SK-N-SH (cell line): ENCODE results near the gene POLR1A. TPM values are rescaled to one million over a fixed set of nuclear protein-coding genes. Genes with fewer than 3 reads are reported as not detected.

Source experiments
- CTCF ChIA-PET: fragments of 300-600, 350-600 bp; formaldehyde crosslinking; extraction: SDS; loops from one replicate; lab custom pipeline; 2021; lab: Yijun Ruan, JAX
- POLR2A ChIA-PET: fragments of 350-600 bp; sonication (Branson Sonifier 250); formaldehyde crosslinking; extraction: SDS; loops from one replicate; lab custom pipeline; 2020; ENCODE audit warnings: antibody characterized with exemption, inconsistent platforms; lab: Yijun Ruan, JAX
- DNase-seq: peaks from one replicate; pipeline ENCODE4 v3.0.0; 2012
- H2AFZ ChIP-seq: fragments of 200-600 bp; sonication (generic); 2 replicates; pipeline ENCODE4 v1.8.1; 2016; ENCODE audit warnings: antibody characterized with exemption, mild to moderate bottlenecking, low read depth
- H3F3A ChIP-seq: fragments of 200-600 bp; sonication (generic); replicated peaks from 2 replicates; pipeline ENCODE3; 2016; ENCODE audit warnings: antibody characterized with exemption, mild to moderate bottlenecking; ENCODE audit not compliant: insufficient read depth
- H3K27ac ChIP-seq, 2 experiments: fragments of 200-500 bp in 1 of 2; fragments of 200-600 bp in 1 of 2; sonication (Bioruptor generic) in 1 of 2; sonication (generic), shearing (Covaris generic) in 1 of 2; 2 replicates each; pipeline versions ENCODE4 v1.5.1 to v1.6.1; 2014 to 2016; ENCODE audit warnings: low read depth in 2 of 2, inconsistent platforms in 1 of 2, low read length in 1 of 2, mild to moderate bottlenecking in 1 of 2, mixed read lengths in 1 of 2
- H3K27me3 ChIP-seq: fragments of 200-600 bp; sonication (generic), shearing (Covaris generic); 2 replicates; pipeline ENCODE4 v1.6.1; 2016; ENCODE audit warnings: mixed run types; ENCODE audit not compliant: insufficient read depth
- H3K36me3 ChIP-seq, 2 experiments: fragments of 200-500 bp in 1 of 2; fragments of 200-600 bp in 1 of 2; sonication (Bioruptor generic) in 1 of 2; sonication (generic) in 1 of 2; replicated peaks in 1 of 2; 2 replicates each; pipeline versions ENCODE3 to v1.5.1; 2014 to 2016; ENCODE audit warnings: low read length in 1 of 2, mild to moderate bottlenecking in 1 of 2; ENCODE audit not compliant: insufficient read depth in 2 of 2, control insufficient read depth in 1 of 2
- H3K4me1 ChIP-seq, 2 experiments: fragments of 200-500 bp in 1 of 2; fragments of 200-600 bp in 1 of 2; sonication (Bioruptor generic) in 1 of 2; sonication (generic), shearing (Covaris generic) in 1 of 2; 2 replicates each; pipeline versions ENCODE4 v1.5.1 to v1.6.1; 2014 to 2016; ENCODE audit warnings: low read depth in 1 of 2, low read length in 1 of 2, mixed run types in 1 of 2; ENCODE audit not compliant: insufficient read depth in 2 of 2, control insufficient read depth in 1 of 2
- H3K4me2 ChIP-seq: fragments of 200-600 bp; sonication (generic), shearing (Covaris generic); 2 replicates; pipeline ENCODE4 v1.6.1; 2017; ENCODE audit warnings: mixed run types
- H3K4me3 ChIP-seq, 2 experiments: fragments of 200-500 bp in 1 of 2; fragments of 200-600 bp in 1 of 2; sonication (Bioruptor generic) in 1 of 2; sonication (generic), shearing (Covaris generic) in 1 of 2; 2 replicates each; pipeline versions ENCODE4 v1.5.1 to v1.8.1; 2014 to 2016; ENCODE audit warnings: low read depth in 2 of 2, inconsistent platforms in 1 of 2, low read length in 1 of 2, mild to moderate bottlenecking in 1 of 2, mixed read lengths in 1 of 2, moderate library complexity in 1 of 2
- H3K79me2 ChIP-seq: fragments of 200-600 bp; sonication (generic); 2 replicates; pipeline ENCODE4 v1.8.1; 2017; ENCODE audit warnings: mild to moderate bottlenecking; ENCODE audit not compliant: insufficient read depth
- H3K9ac ChIP-seq: fragments of 200-600 bp; sonication (generic); 2 replicates; pipeline ENCODE4 v1.6.1; 2017; ENCODE audit warnings: mixed run types
- H3K9me2 ChIP-seq: fragments of 200-600 bp; sonication (generic); 2 replicates; pipeline ENCODE4 v1.6.1; 2017; ENCODE audit warnings: mixed run types
- H3K9me3 ChIP-seq: fragments of 200-600 bp; sonication (generic); 2 replicates; pipeline ENCODE4 v1.6.1; 2017; ENCODE audit warnings: mixed run types, mild to moderate bottlenecking, moderate library complexity
- H4K20me1 ChIP-seq: fragments of 200-600 bp; sonication (generic); 2 replicates; pipeline ENCODE4 v1.6.1; 2017; ENCODE audit warnings: mild to moderate bottlenecking, mixed run types; ENCODE audit not compliant: insufficient read depth
- CHD2 ChIP-seq: fragments of 150-350 bp; IDR thresholded peaks from 2 replicates; pipeline ENCODE4 v1.6.1; 2018; ENCODE audit warnings: low read length; ENCODE audit not compliant: partially characterized antibody
- CTCF ChIP-seq: fragments of 200-600 bp; sonication (generic); IDR thresholded peaks from 2 replicates; pipeline ENCODE4 v1.6.1; 2017; ENCODE audit warnings: antibody characterized with exemption, mild to moderate bottlenecking, moderate library complexity
- ELF1 ChIP-seq: IDR thresholded peaks from 2 replicates; pipeline ENCODE4 v1.4.0; 2012
- EP300 ChIP-seq, 2 experiments: IDR thresholded peaks; 2 replicates each; pipeline versions ENCODE4 v1.4.0 to v1.6.1; 2012; ENCODE audit warnings: borderline replicate concordance in 1 of 2, low read depth in 1 of 2, low read length in 1 of 2
- FOSL2 ChIP-seq: IDR thresholded peaks from 2 replicates; pipeline ENCODE4 v1.4.0; 2012; ENCODE audit warnings: low read depth, mild to moderate bottlenecking, moderate library complexity, borderline replicate concordance
- GABPA ChIP-seq: IDR thresholded peaks from 2 replicates; pipeline ENCODE4 v1.4.0; 2012; ENCODE audit warnings: low read depth, mild to moderate bottlenecking
- IRF3 ChIP-seq: fragments of 150-350 bp; IDR thresholded peaks from 2 replicates; pipeline ENCODE4 v1.6.1; 2016; ENCODE audit warnings: mild to moderate bottlenecking, low read depth, low read length
- JUND ChIP-seq: IDR thresholded peaks from 2 replicates; pipeline ENCODE4 v1.4.0; 2012
- NFIC ChIP-seq: IDR thresholded peaks from 2 replicates; pipeline ENCODE4 v1.4.0; 2012; ENCODE audit warnings: borderline replicate concordance
- RAD21 ChIP-seq: IDR thresholded peaks from 2 replicates; pipeline ENCODE4 v1.6.1; 2012; ENCODE audit warnings: mild to moderate bottlenecking, low read length
- RCOR1 ChIP-seq: fragments of 150-350 bp; IDR thresholded peaks from 2 replicates; pipeline ENCODE4 v1.6.1; 2017; ENCODE audit warnings: antibody characterized with exemption, low read length
- REST ChIP-seq: IDR thresholded peaks from 2 replicates; pipeline ENCODE4 v1.6.1; 2012; ENCODE audit warnings: mild to moderate bottlenecking, low read depth, low read length, moderate library complexity
- RFX5 ChIP-seq: IDR thresholded peaks from 2 replicates; pipeline ENCODE4 v1.6.1; 2012; ENCODE audit warnings: mild to moderate bottlenecking, improper control_type of control experiment, low read length
- RXRA ChIP-seq: IDR thresholded peaks from 2 replicates; pipeline ENCODE4 v1.4.0; 2012; ENCODE audit warnings: low read depth, mild to moderate bottlenecking, borderline replicate concordance
- SMC3 ChIP-seq: IDR thresholded peaks from 2 replicates; pipeline ENCODE4 v1.6.1; 2012; ENCODE audit warnings: low read depth, low read length, improper control_type of control experiment
- TEAD4 ChIP-seq: IDR thresholded peaks from 2 replicates; pipeline ENCODE4 v1.4.0; 2012; ENCODE audit warnings: mild to moderate bottlenecking, borderline replicate concordance; ENCODE audit not compliant: insufficient read depth
- YY1 ChIP-seq: IDR thresholded peaks from 2 replicates; pipeline ENCODE4 v1.4.0; 2012; ENCODE audit warnings: low read depth, mild to moderate bottlenecking
- WGBS: methylation state at CpG from one replicate; pipeline ENCODE4 v1.1.6; 2017; ENCODE audit warnings: low lambda C conversion rate; 5-methylcytosine and 5-hydroxymethylcytosine counted together
- polyA plus RNA-seq, 3 experiments: library from polyadenylated mRNA; depleted of rRNA; stranded (reverse); fragments of >200 nt; gene quantifications; 2 replicates each; pipeline ENCODE4 v1.2.3, GENCODE V29; 2012

Gene POLR1A
- polyA plus RNA-seq, 1 of the 3 experiments (the other 2 are of a cell fraction), result 6.1 TPM

DNA sequence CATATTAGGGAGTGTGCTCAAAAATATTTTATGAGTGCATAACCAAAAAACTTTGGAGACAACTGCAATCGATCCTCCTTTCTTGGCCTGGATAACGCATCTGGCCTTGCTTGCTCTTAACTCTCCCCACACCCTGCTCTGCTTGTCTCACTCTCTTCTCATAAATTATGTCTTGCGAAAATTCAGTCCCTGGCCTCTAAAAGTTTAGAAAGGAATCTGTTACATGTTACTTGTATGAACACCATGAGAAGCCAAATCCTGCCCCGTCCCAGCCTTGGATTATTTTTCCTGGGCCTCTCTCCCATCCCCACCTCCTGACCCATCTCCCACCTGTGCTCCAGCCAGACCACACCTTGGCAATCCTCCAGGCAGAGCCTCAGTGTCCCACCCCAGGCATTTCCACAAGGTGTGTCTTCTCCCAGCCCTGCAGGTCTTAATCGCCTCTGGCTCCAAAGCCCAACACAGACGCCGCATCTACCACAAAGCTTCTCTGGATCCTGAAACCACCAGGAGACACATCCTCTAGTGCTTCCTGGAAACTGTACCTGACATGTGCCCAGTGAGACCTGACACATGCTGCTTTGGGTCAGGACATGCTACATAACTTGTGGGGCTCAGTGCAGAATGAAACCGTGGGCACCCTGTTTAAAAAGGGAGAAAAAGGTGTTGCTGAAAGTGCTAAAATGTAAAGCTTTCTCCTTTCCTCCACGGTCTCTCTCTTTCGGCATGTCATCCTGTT is 117.3 kb downstream of the POLR1A start (continued):
- TF ChIP-seq CTCF (no peak), GABPA (no peak)

- Histone ChIP-seq H3K79me2 (no peaks in the 10 kb centered on the region), H3K9me2 (no peaks in the 10 kb centered on the region), H3K4me1 (no peaks in the 10 kb centered on the region), H3K27me3 (no peaks in the 10 kb centered on the region), H4K20me1 (no peaks in the 10 kb centered on the region), H2AFZ (no peak overlapping the region), H3K36me3 (no peaks in the 10 kb centered on the region), H3K4me2 (no peak overlapping the region), H3K9ac (no peak overlapping the region), H3K4me3 (no peak overlapping the region), H3K27ac (no peak overlapping the region), H3K9me3 (no peaks in the 10 kb centered on the region), H3F3A (no peaks in the 10 kb centered on the region)
- TF ChIP-seq YY1 (no peak), ELF1 (no peak), EP300 (IDR thresholded peaks at IDR 0.05; ENCODE audit: borderline replicate concordance in 1 of 2, low read depth in 1 of 2, low read length in 1 of 2) (no peak), GABPA (no peak), NFIC (no peak), RFX5 (no peak), SMC3 (no peak)
- ChIA-PET CTCF (interaction anchor here (0.9 kb wide), 1 partner anchor 160 kb away, joined by 3 read pairs; no protein-coding TSS in a partner anchor), POLR2A (no interaction called here)
- no peak for DNase-seq
- 83% methylated on average over 6 of the region's 6 CpGs for WGBS
These were observed 118.2 kb downstream of the POLR1A start for GRCh38 chr2:85987266-85988174.

GRCh38 chr2:85986121-85986520 is 119.6 kb downstream of the POLR1A start:
- Histone ChIP-seq H4K20me1 (no peaks in the 10 kb centered on the region), H3K4me2 (no peak overlapping the region), H3K9me2 (no peaks in the 10 kb centered on the region), H3K4me3 (no peak overlapping the region), H2AFZ (no peak overlapping the region), H3K4me1 (no peaks in the 10 kb centered on the region), H3K27ac (no peak overlapping the region), H3K36me3 (no peaks in the 10 kb centered on the region), H3K79me2 (no peaks in the 10 kb centered on the region), H3K9me3 (no peaks in the 10 kb centered on the region), H3K27me3 (no peaks in the 10 kb centered on the region), H3K9ac (no peak overlapping the region), H3F3A (no peaks in the 10 kb centered on the region)
- ChIA-PET CTCF (no interaction called here), POLR2A (no interaction called here)
- 93% methylated on average over 8 of the region's 9 CpGs for WGBS
- no peak for TF ChIP-seq IRF3
- TF ChIP-seq NFIC, result no peak
- no peak for TF ChIP-seq GABPA
- no peak for TF ChIP-seq CHD2
- TF ChIP-seq RCOR1, result no peak
- TF ChIP-seq SMC3, result no peak
- no peak for TF ChIP-seq RAD21
- TF ChIP-seq REST, result no peak
- TF ChIP-seq FOSL2, result no peak
- TF ChIP-seq RXRA, result no peak
- no peak for TF ChIP-seq JUND
- TF ChIP-seq TEAD4, result no peak
- no peak for DNase-seq
